ENCODE results near the gene SLC15A2.

- TF ChIP-seq CTCF (IDR thresholded peaks at IDR 0.05; ENCODE audit: insufficient read depth, low read depth, low read length): no peak
- no peak for TF ChIP-seq EZH2 (IDR thresholded peaks at IDR 0.05; ENCODE audit: insufficient read depth, low read length)
Measured at GRCh38 chr3:121926380-121926779, 32.2 kb downstream of the SLC15A2 start.
